Measurements from ENCODE around the gene LRG1. TPM values are rescaled to one million over a fixed set of nuclear protein-coding genes. Genes with fewer than 3 reads are reported as not detected.

Gene LRG1
- total RNA-seq, 1 experiment from 2014 or later, result 0.08 TPM

GRCh38 chr19:4582980-4583842 is 43.4 kb upstream of the LRG1 start:
- no peak overlapping the region for H3K27ac ChIP-seq (ENCODE audit: low read length)
- H3K9me3 ChIP-seq (ENCODE audit: control insufficient read depth, insufficient read depth, low read depth, low read length), result no peaks in the 10 kb centered on the region
- ATAC-seq (peak; percentile 60), DNase-seq (ENCODE audit: low read depth, low spot score) (no peak)
- H3K36me3 ChIP-seq (ENCODE audit: control insufficient read depth, insufficient read depth, low read length), result no peaks in the 10 kb centered on the region; the same call in 1 of the 2 replicates
- H3K27me3 ChIP-seq (ENCODE audit: control insufficient read depth, insufficient read depth, low read length), result no peaks in the 10 kb centered on the region
- ChIA-PET CTCF (no interaction called here), POLR2A (no interaction called here)
- BruUV-seq (replicated peaks), result no TSS peak
- H3K4me1 ChIP-seq (ENCODE audit: control insufficient read depth, insufficient read depth, low read length), result no peaks in the 10 kb centered on the region; the same call in 1 of the 2 replicates
- in situ Hi-C loops (cut with HindIII; ENCODE audit: low pct_unique_long_range_greater_than_20kb, low sequenced_read_pairs), result no loop called here
- TF ChIP-seq TCF7L2 (IDR thresholded peaks at IDR 0.05; ENCODE audit: low read depth, low read length) (no peak), POLR2AphosphoS5 (IDR thresholded peaks at IDR 0.05; ENCODE audit: low read depth, low read length) (no peak), REST (IDR thresholded peaks at IDR 0.05; ENCODE audit: insufficient read depth in 1 of 2, low read depth in 2 of 2, low read length in 1 of 2) (no peak), SIN3A (IDR thresholded peaks at IDR 0.05; ENCODE audit: borderline replicate concordance, insufficient read depth, low read depth, low read length) (no peak)
- TF ChIP-seq, protein P1, sequence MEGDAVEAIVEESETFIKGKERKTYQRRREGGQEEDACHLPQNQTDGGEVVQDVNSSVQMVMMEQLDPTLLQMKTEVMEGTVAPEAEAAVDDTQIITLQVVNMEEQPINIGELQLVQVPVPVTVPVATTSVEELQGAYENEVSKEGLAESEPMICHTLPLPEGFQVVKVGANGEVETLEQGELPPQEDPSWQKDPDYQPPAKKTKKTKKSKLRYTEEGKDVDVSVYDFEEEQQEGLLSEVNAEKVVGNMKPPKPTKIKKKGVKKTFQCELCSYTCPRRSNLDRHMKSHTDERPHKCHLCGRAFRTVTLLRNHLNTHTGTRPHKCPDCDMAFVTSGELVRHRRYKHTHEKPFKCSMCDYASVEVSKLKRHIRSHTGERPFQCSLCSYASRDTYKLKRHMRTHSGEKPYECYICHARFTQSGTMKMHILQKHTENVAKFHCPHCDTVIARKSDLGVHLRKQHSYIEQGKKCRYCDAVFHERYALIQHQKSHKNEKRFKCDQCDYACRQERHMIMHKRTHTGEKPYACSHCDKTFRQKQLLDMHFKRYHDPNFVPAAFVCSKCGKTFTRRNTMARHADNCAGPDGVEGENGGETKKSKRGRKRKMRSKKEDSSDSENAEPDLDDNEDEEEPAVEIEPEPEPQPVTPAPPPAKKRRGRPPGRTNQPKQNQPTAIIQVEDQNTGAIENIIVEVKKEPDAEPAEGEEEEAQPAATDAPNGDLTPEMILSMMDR (IDR thresholded peaks at IDR 0.05), result no peak
- intact Hi-C loops (cut with micrococcal nuclease; ENCODE audit: unreplicated experiment), result no loop called here
- H3K4me3 ChIP-seq (ENCODE audit: low read depth in 2 of 2, low read length in 2 of 2), result no peak overlapping the region

DNA sequence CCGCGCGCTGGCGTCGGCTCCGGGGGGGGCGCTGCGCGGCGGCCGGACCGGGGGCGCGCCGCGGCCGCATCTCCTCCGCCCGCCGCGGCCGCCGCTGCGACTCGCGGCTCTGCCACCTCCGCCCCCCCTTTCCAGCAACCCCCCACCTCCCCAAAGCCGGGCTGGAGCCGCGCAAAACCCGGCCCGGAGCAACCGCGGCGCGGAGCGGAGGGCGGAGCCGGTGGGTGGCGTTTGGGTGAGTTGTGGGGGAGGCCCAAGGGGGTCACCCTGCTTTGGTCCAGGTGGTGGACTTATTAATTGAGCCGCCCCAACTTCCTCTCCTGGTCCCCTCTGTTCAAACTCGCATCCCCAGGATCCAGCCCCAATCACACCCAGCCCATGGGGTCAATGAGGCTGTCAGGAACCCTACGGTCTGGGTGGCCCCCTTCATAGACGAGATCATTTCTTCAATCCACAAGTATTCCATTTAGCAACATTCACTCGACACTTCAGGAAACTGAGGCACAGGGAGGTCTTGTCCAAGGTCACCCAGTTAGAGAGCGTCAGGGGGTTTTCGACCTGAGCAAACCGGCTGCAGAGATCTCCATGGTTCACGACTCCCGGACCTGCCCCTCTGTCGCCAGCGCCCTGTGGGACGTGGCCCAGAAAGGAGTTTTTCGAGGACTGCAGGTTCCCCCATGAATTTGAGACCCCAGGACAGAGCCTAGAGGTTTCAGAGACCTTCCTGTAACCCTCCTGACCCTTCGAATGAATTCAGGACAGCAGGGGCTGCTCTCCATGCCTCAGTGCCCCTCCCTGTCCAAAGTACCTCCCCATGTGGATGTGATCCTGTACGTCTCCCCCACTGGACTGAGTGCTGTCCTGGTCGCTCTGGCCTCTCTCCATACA is 42.1 kb upstream of the LRG1 start:
- BruUV-seq (replicated peaks), result no TSS peak
- ChIA-PET POLR2A (no interaction called here), CTCF (no interaction called here)
- DNase-seq (ENCODE audit: low read depth, low spot score) (no peak), ATAC-seq (peak; percentile 36; the same call in 1 of the 2 replicates)
- Histone ChIP-seq H3K4me3 (ENCODE audit: low read depth in 2 of 2, low read length in 2 of 2) (peak overlapping the region in 1 of 2 experiments; percentile 8; a peak in 1 of 4 replicates), H3K27me3 (ENCODE audit: control insufficient read depth, insufficient read depth, low read length) (no peaks in the 10 kb centered on the region), H3K27ac (ENCODE audit: low read length) (no peak overlapping the region), H3K36me3 (ENCODE audit: control insufficient read depth, insufficient read depth, low read length) (no peaks in the 10 kb centered on the region; the same call in 1 of the 2 replicates), H3K9me3 (ENCODE audit: control insufficient read depth, insufficient read depth, low read depth, low read length) (no peaks in the 10 kb centered on the region), H3K4me1 (ENCODE audit: control insufficient read depth, insufficient read depth, low read length) (no peaks in the 10 kb centered on the region; the same call in 1 of the 2 replicates)
- TF ChIP-seq TCF7L2 (IDR thresholded peaks at IDR 0.05; ENCODE audit: low read depth, low read length) (no peak), REST (IDR thresholded peaks at IDR 0.05; ENCODE audit: insufficient read depth in 1 of 2, low read depth in 2 of 2, low read length in 1 of 2) (no peak), SIN3A (IDR thresholded peaks at IDR 0.05; ENCODE audit: borderline replicate concordance, insufficient read depth, low read depth, low read length) (no peak), POLR2AphosphoS5 (IDR thresholded peaks at IDR 0.05; ENCODE audit: low read depth, low read length) (no peak)
- TF ChIP-seq, protein P1 (IDR thresholded peaks at IDR 0.05), result no peak
- intact Hi-C loops (cut with micrococcal nuclease; ENCODE audit: unreplicated experiment), result no loop called here
- in situ Hi-C loops (cut with HindIII; ENCODE audit: low pct_unique_long_range_greater_than_20kb, low sequenced_read_pairs), result no loop called here
